Uterus (tissue), 2 donors: Measurements from ENCODE around the gene PLAAT3.

ENCODE experiments used
- CTCF ChIP-seq, 4 experiments: fragments of 200-600 bp in 2 of 4; fragments of 450-650 bp in 2 of 4; sonication (generic) in 2 of 4; IDR thresholded peaks; one replicate each; pipeline ENCODE4 v1.5.1; 2016 to 2019; ENCODE audit warnings: antibody characterized with exemption in 4 of 4, mild to moderate bottlenecking in 2 of 4, moderate library complexity in 1 of 4
- POLR2A ChIP-seq, 2 donors: fragments of 450-650 bp; IDR thresholded peaks; one replicate each; pipeline ENCODE4 v1.6.1; 2016; ENCODE audit warnings: antibody characterized with exemption in 2 of 2, mild to moderate bottlenecking in 1 of 2, moderate library complexity in 1 of 2

GRCh38 chr11:63569570-63569969 is 44.7 kb downstream of the PLAAT3 start:
- no peak for TF ChIP-seq CTCF (IDR thresholded peaks at IDR 0.05)
- TF ChIP-seq POLR2A (IDR thresholded peaks at IDR 0.05): no peak
